GM12864 (cell line): ENCODE data around the gene DNAI7.

Experiments
- DNase-seq: peaks from one replicate; pipeline ENCODE4 v3.0.0-alpha.2; 2011; ENCODE audit warnings: low read depth
- H3K4me3 ChIP-seq: 2 replicates; pipeline ENCODE4 v1.5.1; 2011; ENCODE audit warnings: mild to moderate bottlenecking, low read depth, low read length, control low read depth
- TF ChIP-seq, protein P1 (sequence below): IDR thresholded peaks from 2 replicates; pipeline ENCODE4 v1.5.1; 2011; ENCODE audit warnings: low read depth, mild to moderate bottlenecking, moderate library complexity, low read length, control low read depth, inconsistent platforms; ENCODE audit errors: missing control alignments

Gene DNAI7

DNA sequence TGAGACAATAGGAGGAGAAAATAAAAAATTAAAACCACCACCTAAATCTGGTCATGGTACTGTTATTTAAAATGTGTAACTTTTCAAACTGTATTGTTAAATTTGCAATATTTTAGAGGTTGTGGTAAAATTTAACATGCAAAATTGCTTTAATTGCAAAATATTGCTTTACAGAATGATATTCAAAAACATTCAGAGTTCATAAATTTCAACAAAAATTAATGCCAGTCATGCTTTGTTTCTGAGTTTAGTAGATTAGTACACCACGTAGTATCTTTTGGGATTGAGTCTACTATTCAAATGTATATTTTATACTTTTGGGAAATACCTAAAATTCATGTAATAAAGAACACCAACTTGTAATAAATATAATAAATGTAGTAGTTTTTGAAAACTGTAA lies 18.4 kb upstream of the DNAI7 start:
- TF ChIP-seq, protein P1, sequence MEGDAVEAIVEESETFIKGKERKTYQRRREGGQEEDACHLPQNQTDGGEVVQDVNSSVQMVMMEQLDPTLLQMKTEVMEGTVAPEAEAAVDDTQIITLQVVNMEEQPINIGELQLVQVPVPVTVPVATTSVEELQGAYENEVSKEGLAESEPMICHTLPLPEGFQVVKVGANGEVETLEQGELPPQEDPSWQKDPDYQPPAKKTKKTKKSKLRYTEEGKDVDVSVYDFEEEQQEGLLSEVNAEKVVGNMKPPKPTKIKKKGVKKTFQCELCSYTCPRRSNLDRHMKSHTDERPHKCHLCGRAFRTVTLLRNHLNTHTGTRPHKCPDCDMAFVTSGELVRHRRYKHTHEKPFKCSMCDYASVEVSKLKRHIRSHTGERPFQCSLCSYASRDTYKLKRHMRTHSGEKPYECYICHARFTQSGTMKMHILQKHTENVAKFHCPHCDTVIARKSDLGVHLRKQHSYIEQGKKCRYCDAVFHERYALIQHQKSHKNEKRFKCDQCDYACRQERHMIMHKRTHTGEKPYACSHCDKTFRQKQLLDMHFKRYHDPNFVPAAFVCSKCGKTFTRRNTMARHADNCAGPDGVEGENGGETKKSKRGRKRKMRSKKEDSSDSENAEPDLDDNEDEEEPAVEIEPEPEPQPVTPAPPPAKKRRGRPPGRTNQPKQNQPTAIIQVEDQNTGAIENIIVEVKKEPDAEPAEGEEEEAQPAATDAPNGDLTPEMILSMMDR: no peak
- DNase-seq: no peak
- no peak overlapping the region for H3K4me3 ChIP-seq

DNA sequence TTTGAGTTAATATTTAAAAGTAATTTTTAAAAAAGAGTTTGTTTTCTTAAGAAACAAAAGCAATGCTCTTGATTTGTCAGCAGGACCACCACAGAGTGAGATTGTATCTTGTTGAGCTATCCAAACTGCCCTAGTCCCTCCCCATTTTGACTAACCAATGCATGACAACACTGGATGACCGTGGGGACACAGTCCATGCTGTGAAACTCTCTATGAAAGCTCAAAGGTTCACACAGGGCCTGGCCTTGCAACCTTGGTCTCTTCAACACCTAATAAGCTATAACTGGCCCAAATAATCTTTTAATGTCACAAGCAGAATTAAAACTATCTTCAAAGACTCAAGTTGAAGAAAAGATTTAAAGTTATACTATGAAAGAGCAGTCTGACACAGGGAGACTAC lies 13.6 kb upstream of the DNAI7 start:
- no peak overlapping the region for H3K4me3 ChIP-seq

DNA sequence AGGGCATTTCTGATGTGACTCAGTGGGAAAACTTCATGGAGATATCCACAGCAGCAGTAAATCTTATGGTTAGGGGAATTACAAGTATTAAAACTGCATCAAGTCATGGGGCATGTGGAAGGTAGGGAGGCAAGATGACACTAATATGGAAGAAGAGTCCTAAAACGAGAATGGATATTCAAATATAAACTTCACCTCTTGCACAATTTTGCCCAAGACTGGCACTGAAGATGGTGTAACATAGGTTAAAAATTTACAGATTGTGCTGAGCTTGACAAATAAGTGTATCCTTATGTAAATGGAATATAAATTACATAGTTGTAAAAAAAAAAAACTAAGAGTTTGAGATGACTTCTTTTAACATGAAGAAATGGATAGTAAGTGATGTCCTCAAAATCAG lies 12.9 kb upstream of the DNAI7 start:
- no peak for DNase-seq
- TF ChIP-seq, protein P1: no peak
- H3K4me3 ChIP-seq: no peak overlapping the region

More for the DNA sequence above, 13.6 kb upstream of the DNAI7 start:
- TF ChIP-seq, protein P1: no peak
- DNase-seq: no peak

DNA sequence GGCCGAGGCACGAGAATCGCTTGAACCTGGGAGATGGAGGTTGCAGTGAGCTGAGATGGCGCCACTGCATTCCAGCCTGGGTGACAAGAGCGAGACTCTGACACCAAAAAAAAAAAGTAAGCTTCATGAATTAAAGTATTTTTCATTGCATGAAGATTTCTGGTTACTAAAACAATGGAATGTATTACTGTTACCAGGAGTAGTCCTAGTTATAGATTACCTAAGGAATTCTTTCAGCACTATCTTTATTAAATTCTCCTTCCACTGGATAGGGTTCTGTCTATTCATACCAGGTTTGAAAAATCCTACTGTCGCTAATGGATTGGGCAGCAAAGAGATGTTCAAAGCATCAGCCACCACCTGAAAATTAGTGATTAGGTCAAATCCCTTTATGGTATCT lies 12.5 kb upstream of the DNAI7 start:
- no peak for DNase-seq
- TF ChIP-seq, protein P1: no peak
- H3K4me3 ChIP-seq: no peak overlapping the region

DNA sequence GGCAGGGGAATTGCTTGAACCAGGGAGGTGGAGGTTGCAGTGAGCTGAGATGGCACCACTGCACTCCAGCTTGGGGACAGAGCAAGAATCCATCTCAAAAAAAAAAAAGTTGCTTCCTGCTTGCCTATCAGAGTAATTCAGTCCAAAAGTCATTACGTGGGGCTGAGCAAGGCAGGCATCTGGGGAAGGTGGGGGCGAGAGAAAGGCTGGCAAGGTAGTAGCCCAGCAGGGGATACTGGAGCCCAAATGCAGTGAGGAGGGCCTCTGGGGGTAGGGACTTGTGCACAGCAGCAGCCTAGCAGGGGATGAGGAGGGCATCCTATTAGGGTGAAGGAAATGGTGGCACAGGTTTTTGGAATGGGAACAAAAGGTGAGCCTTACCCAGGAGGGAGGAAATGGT lies 7.2 kb upstream of the DNAI7 start:
- TF ChIP-seq, protein P1: no peak
- DNase-seq: no peak
- no peak overlapping the region for H3K4me3 ChIP-seq

DNA sequence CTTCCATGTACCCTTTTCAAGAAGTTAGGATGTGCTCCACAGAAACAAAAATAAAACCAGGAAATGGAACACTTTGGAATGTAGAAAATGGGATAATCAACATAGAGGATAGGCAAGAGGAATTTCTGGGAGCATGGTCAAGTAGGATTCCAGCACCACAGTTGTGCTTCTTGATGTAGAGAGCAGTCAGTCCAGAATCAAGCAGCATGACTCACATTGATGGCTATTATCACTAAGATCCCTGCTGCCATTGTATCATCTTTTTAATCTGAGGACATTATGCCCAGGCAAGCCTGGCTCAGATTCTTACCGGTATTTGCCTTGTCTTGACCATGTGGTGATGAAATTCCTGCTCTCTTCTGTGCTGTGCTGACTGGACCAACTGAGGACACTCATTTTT lies 5.7 kb upstream of the DNAI7 start:
- DNase-seq: no peak
- no peak overlapping the region for H3K4me3 ChIP-seq

DNA sequence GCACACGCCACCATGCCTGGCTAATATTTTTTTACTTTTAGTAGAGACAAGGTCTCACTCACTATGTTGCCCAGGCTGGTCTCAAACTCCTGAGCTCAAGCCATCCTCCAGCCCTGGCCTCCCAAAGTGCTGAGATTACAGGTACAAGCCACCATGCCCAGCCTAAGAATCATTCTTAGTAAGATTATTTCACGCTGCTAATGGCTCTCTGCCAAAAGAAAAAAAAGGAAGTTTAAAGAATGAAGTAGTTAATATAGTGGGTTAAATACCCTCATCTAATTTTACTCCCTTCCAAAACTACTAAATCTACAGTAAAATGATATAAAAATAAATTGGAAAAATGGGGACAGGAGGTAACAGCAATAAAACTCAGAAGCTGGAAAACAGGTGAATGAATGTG lies 2.6 kb upstream of the DNAI7 start:
- DNase-seq: no peak
- H3K4me3 ChIP-seq: no peak overlapping the region
- TF ChIP-seq, protein P1: no peak

More for the DNA sequence above, 5.7 kb upstream of the DNAI7 start:
- TF ChIP-seq, protein P1: no peak
